HG02763 (cell line): ENCODE results near the gene B3GALNT1.

Experiments
- ATAC-seq: cut with Tn5 transposase; IDR thresholded peaks from one replicate; pipeline ENCODE4 v1.9.1; 2021; ENCODE audit warnings: mild to moderate bottlenecking, moderate library complexity; ENCODE audit not compliant: unreplicated experiment

The B3GALNT1 gene

DNA sequence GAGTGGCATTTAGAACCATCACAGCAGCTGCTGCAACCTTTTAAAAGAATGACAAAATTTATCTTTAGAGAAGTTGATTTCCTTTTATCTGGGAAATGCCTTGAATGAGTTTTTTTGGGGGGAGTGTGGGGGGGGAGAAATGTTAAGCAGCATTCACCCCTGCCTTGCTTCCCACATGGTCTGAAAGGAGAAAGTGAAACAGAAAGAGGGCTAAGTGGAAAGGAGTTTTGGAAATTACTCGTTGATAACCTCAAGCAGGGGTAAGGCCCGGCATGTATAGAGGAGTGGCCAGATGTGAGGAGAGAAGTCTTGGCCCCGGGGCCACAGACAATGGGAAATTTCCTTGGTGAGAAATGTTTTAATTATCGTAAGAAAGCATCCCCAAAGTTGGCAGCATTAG is 23.5 kb downstream of the B3GALNT1 start:
- peak; percentile 80 for ATAC-seq

DNA sequence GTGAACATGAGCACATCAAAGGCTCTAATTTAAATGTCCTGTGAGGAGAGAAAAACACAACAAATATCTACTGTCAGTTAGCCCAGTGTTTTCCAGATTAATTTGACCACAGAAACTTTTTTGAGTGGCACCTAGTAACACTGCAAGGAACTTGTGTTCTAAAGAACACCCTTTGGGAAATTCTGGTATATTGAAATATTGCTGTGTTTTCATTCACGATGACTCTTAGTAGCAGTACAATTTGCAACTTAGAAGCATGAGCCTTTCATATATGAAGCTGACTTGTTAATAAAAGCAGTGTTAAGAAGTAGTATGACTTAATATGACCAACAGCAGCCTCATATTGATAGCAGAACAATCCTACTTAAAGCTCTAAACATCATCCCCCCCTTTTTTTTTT is 32.0 kb downstream of the B3GALNT1 start:
- ATAC-seq, result no peak

DNA sequence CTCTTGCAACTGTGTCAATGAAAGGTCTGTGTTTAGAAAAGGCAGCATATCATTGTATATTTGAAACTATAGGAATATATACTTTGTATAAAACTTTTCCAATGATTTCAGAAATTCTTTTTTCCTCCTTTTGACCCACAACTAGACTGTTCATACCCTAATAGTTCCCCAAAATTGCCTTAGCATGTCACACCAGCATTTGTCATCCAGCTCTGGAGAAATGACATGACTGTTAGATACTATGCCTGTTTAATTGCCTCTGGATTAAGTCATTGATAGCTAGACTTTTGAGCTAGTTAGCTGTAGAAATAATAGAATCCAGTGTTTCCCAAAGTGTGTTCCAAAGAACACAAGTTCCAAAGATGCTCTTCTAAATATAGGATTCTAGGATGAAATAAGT is 32.4 kb downstream of the B3GALNT1 start:
- ATAC-seq, result no peak

DNA sequence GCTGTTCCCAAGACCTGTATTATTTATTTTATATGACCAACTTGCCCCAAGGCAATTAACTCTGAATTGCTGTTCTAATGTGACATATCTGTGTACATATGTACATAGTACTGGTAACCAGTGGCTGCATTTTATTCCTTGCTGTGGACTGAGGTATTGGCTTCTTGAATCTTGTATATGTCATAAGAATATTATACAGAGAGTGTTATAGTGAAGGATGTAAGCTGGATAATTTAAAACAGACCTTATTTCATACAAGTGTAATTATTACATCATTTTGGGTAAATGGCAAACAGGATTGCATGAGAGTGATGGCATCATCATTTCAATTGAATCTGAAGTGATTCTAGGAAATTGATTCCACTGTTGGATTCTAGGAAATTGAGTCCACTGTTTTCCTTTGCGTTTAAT is 32.9 kb downstream of the B3GALNT1 start:
- ATAC-seq, result no peak

DNA sequence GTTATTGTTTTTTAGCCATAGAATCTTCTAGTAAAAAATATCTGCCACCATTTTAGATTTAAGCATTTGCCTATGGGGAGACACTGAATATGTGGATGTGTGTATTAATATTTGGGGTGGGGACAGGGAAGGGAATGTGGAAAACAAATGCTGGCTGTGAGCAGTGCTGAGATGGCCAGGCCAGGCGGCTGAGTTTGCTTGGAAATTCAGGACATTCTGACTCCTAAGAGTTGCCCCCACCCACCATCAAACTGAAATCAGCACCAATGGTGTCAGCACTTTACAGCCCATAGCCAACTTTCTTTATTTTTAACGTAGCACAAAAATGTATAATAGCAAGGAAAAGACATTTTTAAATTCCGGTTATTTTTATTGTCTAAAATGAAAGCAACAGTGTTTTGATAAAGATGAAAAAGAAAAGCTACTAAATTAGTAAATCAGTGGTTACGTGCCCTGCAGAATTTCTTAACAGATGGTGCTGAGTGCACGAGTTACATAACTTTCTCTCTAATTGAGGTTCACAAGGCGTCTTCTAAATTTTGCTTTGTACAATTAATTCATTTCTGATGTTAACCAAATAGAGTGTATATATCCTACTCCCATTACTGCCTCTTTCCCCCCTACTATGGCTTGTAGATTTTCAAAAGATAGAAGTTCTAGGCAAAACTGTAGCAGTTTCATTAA is 34.0 kb downstream of the B3GALNT1 start:
- ATAC-seq, result no peak

DNA sequence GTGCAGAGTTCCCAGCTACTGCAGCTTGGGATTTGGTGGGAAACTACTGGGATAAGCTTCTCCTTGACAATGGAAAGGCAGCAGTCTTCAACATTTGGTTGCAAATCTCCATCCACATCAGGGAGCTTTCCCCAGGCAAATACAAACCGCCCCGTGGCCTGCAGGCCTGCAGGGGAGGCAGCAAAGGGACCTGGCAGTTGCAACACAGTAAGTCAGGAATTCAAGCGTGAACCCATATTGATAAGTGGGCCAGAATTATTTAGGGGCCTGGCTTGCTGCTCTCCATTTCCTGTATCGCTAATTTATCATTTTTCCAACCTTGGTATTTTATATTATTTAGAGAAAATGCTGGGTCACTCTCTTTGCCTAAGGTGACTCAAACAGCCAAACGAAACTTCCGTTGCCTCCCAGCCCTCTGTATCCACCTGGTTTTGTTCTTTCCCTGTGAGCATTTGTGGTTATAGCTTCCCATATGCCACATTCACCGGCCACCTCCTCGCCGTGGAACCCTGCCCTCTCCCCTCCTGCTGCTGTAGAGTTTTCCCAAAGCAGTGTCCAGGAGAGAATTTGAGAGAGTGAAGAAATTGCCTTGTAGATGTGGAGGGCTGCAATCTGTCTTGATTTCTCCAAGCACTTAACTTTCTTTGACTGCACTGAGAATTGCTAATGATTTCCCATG is 34.8 kb downstream of the B3GALNT1 start:
- no peak for ATAC-seq

DNA sequence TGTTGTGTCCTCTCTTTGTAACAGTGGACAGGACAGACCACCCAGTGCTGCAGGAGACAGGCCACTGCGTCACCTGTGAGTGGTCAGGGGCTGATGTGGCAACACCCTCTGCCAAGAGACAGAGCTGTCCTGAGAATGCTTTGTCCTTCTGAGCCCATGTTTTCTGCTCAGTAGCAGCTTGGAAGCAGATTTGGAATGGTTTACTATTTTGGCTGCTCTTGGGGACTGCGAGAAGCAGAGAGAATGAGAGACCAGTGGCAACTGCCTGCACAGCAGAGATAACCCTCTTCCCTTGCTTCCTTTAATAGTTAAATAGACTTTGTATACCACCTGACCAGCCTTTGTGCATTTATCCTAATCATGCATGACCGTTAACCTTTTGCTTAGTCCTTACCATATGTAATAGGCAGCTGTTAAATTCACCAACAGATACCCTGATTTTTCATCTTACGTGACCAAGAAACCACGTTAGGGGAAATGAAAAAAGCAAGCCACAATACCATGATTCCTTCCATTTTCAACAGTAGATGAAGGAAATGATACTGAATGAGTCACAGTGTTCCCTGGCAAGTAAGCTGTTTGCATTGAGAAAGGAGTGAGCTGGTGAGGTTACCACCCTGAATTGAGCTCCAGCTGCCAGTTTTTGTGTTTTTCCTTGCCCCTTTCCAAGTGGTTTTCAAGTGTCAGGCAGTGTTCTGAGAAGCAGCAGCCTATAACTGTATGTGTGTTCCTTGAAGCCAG is 35.5 kb downstream of the B3GALNT1 start:
- peak; percentile 95 for ATAC-seq

DNA sequence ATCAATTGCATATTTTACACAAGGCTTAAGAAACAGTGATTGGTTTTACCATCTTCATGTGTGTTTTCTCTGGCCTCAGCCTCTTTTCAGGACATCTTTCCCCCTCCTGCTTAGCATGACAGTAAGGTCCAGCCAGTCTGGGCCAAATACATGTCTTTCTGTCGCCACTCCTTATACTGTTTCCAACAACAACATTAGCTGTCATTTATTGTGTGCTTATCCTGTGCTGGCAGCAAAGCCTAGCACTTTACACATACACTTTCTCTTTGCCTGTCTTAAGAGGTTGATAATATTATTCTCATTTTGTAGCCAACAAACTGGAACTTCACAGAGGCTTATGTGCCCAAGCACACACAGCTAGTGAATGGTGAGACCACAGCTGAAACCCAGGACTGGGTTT is 37.8 kb downstream of the B3GALNT1 start:
- no peak for ATAC-seq

DNA sequence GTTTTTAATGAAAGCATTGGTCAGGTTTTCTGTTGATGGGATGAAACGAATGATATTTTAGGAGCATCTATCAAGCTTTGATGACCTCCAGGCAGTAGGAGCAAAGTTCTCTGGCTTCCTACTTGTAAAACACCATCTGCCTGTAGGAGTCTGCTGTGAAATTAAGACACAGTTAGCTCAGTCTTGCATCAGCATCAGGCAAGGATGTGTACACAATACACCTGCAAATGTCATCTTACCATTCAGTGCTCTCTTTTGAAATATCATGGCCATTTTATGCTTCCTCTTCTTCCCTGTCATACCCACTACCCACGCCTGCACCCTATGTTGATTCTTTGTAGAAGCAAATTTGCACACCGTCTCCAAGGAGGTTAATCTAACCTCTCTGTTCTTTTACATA is 38.2 kb downstream of the B3GALNT1 start:
- no peak for ATAC-seq

DNA sequence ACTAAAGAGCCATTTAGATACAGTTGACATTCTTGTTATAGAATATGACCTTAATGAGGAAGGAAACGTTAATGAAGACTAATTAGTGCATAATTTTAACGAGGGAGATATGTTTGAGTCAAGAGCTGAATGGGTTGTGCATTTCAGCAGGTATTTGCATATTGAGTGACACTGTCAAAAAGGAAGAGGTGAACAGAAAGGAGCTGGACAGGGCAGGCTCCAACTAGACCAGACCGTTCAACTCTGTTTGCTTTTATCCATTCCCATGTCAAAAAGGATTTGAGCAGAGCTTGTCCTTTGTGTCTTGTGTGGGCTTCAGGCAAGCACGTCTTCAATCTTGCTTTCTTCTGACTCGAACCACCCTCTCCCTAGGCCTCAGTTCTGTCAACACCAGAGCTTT is 40.7 kb downstream of the B3GALNT1 start:
- no peak for ATAC-seq

DNA sequence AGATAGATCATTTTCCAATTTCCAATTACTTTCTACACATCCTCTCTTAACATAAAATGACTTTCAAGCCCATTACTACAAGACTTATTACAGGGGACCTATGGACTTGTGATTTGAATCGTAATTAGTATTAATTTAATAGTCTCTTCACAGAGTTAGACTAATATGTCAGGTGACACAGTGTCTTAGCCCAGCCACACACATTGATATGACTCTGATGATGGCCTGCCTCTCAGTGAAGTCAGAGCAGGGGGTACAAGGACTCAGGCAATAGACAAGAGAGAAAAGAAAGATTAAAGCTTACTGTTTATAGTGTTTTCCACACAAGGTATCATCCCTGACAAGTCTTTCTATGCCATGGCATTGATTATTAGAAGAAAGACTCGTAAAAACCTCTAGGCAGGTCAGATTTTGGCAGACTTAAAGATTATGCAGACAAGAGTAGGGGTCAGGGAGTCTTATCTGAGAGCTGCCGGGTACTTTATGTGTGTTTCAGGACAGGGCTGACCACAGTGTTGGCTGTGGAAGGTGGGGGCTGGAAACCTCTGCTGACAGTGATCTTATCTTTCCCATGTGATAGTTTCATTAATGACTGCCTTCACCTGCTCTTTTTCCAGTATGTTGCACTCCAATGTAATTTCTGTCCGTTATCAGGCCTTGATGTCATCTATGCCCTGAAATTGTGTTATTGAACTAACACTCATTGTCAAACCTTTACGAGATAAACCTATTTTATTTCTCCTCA is 50.1 kb downstream of the B3GALNT1 start:
- ATAC-seq, result no peak

DNA sequence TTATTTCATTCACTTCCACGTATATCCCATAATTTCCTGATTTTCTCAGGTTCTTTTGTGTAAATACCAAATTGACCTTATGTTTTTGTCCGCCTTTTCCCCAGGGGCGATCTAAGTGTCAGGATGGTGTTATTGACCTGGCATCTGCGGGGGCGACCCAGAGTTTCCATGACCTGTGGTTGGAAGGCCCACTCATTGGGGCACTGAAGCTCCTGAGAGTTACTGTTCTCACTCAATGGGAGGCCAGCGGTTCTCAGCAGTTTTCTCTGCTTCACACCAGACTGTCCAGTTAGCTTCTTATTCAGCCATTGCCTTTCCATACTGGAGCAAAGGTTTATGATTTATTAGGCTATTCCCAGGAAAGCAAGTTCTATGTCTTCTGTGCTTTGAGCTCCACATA is 53.3 kb downstream of the B3GALNT1 start:
- no peak for ATAC-seq

DNA sequence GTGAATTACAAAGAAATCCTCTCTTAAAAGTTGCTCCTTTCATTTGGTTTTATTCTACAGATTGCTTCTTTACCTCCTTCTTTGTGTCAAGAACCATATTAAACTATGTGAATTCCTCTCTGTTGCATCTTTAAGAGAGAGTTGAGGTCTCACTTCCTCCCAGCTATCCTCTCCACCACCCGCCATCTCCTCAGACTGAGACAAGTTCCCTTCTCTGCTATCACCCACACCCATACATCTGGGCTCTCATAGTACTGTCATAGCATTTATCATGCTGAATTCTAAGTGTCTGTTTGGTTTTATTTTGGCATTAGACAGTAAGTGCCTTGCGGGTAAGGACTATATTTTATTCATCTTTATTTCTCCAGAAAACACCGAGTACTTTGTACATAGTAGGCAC is 54.2 kb downstream of the B3GALNT1 start:
- ATAC-seq, result no peak

DNA sequence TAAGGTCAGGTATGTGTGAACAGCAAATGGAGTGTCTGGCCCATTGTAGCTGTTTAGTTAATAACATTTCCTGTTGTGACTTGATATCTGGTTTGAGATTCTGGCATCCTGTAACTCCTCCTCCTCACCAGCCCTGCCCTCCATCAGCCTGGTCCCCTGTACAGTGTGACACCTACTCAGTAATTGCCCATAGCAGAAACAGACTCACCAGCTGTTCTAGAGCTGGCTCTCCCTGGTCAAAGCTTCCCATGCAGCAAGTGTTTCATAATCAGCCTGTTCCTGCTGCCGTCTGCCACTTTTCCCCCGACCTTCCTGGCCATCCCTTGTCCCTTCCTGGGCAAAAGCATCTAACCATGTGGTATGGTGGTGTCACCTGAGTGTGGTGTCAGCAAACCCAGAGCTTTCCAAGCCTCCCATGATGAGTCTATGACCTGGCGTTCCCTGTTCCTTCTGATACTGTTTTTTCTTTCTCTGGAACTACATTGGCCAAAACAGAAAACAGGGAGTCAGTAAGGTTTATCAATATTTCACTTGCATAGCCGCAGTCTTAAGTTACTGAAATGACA is 55.4 kb downstream of the B3GALNT1 start:
- ATAC-seq, result no peak

DNA sequence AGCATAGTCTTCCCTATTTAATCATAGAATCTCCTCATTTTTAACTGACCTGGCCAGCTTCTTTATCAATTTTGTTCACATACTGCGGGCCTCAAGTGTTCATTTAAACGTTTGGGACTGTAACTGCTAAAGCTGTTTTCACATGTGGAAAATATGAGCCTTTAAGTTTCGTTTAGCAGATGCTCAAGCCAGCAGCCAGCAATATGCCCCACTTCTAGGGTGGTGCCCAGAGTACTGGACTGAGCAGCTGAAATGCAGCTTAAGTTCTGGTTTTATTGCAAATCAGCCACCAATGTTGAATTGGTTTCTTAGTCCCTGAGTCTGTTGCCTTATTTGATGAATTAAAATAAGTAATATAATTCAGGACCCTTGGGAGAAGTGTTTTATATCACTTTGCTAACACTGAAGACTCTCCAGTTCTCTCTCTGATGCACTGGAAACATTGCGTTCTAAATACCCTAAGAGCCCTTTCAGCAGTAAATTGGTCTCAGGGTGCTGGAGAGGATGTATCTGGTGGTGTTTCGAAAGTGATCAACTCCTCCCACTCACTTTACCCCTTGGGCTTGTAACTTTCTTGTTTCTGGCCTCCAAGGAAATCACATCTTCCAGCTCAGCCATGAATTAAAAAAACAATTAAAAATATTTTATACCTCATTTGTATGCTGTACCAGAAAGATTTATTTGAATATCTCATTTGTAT is 61.7 kb downstream of the B3GALNT1 start:
- peak; percentile 90 for ATAC-seq

DNA sequence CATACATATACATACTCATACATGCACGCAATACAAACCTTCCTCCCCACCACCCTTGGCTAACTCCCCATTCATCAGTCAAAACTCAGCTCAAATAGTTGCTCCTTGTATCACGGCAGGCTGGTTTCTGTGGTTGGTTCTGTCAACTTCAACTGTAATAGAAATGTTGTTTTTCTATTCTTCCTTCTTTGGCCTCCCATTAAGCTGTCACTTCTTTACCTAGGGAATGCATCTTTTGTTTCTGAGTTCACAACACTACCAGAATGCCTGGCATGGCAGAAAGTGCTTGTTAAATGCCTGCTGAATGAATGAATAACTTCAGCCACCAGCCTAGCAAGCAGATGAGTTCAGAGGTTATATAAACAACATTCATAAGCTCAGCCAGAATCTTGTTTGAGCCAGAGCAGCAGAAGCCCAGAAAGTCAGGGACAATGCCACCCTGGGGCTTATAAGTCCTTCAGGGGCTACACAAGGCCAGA is 63.1 kb downstream of the B3GALNT1 start:
- no peak for ATAC-seq

DNA sequence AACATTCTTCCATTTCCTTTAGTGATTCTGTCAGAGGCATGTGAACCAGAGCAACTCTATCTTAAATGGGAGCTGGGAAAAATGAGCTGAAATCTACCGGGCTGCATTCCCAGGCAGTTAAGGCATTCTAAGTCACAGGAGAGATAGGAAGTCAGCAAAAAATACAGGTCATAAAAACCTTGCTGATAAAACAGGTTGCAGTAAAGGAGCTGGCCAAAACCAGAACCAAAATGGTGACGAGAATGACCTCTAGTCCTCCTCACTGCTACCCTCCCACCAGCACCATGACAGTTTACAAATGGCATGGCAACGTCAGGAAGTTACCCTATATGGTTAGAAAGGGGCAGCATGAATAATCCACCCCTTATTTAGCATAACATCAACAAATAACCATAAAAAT is 66.4 kb downstream of the B3GALNT1 start:
- ATAC-seq, result no peak

DNA sequence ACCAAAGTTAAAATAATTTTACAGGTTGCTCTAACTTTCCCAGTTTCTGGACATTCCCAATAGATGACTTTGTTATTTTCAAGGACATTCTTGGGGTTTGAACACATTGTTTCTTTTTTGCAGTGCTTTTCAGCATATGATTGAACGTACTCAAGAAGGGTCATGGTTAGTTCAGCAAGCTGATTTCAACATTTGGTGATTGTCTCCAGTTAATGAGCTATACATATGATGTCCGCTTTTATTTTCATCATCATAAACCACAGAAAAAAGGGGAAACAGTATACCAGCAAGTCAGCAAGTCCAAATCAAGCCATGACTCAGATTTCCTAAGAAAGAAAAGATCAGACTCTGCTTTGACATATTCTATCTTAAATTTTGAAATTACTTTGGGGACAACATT is 69.4 kb downstream of the B3GALNT1 start:
- no peak for ATAC-seq

DNA sequence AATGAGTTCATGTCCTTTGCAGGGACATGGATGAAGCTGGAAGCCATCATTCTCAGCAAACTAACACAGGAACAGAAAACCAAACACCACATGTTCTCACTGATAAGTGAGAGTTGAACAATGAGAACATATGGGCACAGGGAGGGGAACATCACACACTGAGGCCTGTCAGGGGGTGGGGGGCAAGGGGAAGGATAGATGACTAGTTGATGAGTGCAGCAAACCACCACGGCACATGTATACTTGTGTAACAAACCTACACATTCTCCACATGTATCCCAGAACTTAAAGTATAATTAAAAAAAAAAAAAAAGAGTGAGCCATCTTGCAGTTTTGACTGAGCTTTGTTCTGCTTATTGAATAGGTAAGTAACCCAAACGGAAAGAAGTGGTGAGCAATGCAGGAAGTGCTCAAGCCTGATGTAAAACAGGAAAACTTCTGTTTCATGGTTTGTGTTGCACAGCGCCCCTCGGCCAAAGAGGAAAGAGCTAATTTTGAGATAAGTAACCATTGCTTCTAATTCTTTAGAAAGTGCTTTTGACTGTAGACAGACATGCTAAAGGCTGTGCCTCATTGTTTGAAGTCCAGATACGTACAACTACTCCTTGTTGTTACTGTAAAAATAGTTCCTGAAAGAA is 70.1 kb downstream of the B3GALNT1 start:
- peak; percentile 88 for ATAC-seq
